Hepatocyte (in vitro differentiated cells): ENCODE data around the gene TRABD2A.

Experiments
- CTCF ChIP-seq: fragments of 200-600 bp; sonication (generic); IDR thresholded peaks from 2 replicates; pipeline ENCODE4 v1.5.1; 2016; ENCODE audit warnings: antibody characterized with exemption, mild to moderate bottlenecking; ENCODE audit not compliant: poor library complexity
- EZH2 ChIP-seq: fragments of 200-600 bp; sonication (generic); IDR thresholded peaks from 2 replicates; pipeline ENCODE4 v1.6.1; 2016; ENCODE audit warnings: antibody characterized with exemption, mild to moderate bottlenecking, borderline replicate concordance

GRCh38 chr2:84861539-84861938 lies 19.3 kb downstream of the TRABD2A start:
- TF ChIP-seq CTCF = no peak
- TF ChIP-seq EZH2 = no peak
